Measurements from ENCODE around the gene FNIP1.
"Not testable (repeated sequence)": the region's sequence is repeated elsewhere in the genome, so short reads cannot be mapped to it uniquely, and the experiment has no call there.

FNIP1 gene

DNA sequence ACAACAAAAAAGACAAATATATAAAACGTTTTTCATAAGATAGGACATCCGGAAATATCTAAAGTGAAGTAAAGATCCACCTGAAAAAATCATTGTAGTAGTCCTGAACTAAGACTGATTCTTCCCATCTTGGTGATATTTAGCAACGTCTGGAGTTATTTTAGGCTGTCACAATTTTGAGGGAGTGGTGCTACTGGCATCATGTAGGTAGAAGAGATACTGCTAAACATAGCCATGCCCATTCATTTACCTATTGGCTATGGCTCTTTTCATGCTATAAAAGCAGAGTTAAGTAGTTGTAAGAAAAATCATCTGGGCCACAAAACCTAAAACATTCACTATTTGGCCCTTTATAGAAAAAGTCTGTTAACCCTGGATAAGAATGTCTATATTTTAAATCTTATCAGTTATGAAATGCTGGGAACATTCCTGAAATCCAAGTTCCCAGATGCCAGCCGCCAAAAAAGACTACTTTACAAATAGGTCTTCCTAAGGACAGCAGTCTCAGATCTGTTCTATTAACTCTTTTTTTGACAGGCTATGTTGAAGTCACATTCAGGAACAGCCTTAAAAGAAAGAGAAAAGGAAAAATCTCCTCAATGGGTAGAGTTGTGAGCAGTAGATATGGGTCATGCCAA lies 188.8 kb downstream of the FNIP1 start:
- DNase-seq (ENCODE audit: low read depth) = no peak

DNA sequence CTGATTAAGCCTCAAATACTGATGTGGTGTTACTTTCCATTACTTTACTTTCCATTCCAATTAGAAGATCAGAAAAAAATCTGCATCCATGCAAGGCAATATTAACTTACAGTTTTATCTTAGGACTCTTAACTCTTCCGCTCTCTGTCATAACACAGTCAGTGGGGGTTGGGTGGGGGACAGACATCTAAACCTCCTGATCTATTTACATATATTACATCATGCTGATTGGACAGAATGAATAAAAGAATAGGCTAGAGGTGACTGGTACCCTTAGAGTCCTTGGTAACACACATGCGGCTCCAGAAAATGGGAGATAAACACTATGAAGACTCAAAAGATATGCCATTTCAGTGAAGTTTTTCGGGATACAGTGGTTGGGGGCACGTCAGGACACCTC lies 189.4 kb downstream of the FNIP1 start:
- DNase-seq (ENCODE audit: low read depth) = no peak

DNA sequence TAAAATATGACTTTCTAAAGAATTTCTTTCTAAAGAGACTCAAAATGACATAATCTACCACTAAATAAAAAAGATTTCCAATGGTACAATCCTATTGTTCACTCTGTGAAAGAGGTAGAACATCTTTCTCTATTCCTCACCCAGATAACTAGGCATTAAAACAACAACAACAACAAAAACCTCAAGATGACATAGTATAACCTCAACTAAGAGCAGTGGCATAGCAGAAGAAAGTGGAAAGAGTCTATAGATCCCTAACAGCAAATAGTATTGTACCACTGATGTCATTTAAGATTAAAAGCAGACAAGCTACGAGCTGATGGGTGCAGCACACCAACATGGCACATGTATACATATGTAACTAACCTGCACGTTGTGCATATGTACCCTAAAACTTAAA lies 191.7 kb downstream of the FNIP1 start:
- no peak for DNase-seq (ENCODE audit: low read depth)

DNA sequence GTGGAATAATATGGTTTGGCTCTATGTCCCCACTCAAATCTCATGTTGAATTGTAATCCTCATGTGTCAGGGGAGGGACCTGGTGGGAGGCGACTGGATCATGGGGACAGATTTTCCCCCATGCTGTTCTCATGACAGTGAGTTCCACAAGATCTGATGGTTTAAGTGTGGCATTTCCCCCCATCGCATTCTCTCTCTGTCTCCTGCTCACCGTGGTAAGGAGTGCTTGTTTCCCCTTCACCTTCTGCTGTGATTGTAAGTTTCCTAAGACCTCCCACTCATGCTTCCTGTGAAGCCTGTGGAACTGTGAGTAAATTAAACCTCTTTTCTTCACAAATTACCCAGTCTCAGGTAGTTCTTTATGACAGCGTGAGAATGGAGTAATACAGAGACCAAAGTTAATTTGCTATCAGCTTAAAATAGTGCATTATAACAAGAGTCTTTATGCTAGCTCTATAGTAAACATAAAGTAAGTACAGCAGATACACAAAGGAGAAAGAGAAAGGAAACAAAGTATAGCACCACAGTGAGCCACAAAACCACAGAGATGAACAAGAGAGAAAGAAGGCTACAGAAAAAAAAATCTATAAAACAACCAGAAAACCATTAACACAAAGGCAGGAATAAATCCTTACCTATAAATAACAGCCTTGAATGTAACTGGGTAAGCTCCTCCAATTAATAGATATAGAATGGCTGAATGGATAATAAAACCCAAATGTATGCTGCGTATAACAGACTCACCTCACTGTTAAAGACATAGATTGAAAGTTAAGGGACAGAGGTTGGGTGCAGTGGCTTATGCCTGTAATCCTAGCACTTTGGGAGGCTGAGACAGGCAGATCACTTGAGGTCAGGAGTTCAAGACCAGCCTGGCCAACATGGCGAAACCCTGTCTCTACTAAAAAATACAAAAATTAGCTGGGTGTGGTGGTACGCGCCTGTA lies 201.5 kb downstream of the FNIP1 start:
- DNase-seq (ENCODE audit: low read depth) = no peak

DNA sequence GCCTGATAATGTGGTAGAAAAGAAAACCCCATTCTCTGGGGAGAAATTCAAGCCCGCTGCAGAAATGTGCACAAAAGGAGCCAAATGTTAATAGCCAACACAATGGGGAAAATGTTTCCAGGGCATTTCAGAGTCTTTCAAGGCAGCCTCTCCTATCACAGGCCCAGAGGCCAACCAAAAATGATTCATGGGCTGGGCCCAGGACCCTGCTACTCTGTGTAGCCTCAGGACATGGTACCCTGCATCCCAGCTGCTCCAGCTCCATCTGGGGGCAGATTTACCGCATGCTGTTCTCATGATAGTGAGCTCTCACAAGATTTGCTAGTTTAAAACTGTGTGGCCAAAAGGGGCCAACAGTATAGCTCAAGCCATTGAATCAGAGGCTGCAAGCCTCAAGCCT lies 202.9 kb downstream of the FNIP1 start:
- no peak for DNase-seq (ENCODE audit: low read depth)

DNA sequence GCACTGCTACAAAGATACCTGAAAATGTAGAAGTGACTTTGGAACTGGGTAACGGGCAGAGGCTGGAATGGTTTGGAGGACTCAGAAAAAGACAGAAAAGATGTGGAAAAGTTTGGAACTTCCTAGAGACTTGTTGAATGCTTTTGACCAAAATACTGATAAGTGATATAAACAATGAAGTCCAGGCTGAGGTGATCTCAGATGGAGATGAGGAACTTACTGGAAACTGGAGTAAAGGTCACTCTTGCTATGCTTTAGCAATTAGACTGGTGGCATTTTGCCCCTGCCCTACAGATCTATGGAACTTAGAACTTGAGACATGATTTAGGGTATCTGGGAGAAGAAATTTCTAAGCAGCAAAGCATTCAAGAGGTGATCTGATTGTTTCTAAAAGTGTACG lies 203.4 kb downstream of the FNIP1 start:
- not testable (repeated sequence) for DNase-seq (ENCODE audit: low read depth)
